HepG2 (cell line): Measurements from ENCODE around the gene AKAP8. TPM values are rescaled to one million over a fixed set of nuclear protein-coding genes. Genes with fewer than 3 reads are reported as not detected.
A peak's percentile ranks its signal among the peaks of the same experiment; 100 is the strongest.

Experiments used
- ATAD3A ChIP-seq: sonication (generic); formaldehyde crosslinking; IDR thresholded peaks from 2 replicates; pipeline ENCODE4 v1.4.0; 2020; ENCODE audit warnings: missing genetic modification reagents
- HNF4A ChIP-seq: sonication (generic); formaldehyde crosslinking; IDR thresholded peaks from 2 replicates; pipeline ENCODE4 v1.4.0; 2020; ENCODE audit warnings: missing genetic modification reagents
- HOXA3 ChIP-seq: sonication (generic); formaldehyde crosslinking; IDR thresholded peaks from 2 replicates; pipeline ENCODE4 v1.5.0; 2020; ENCODE audit warnings: missing genetic modification reagents
- HOXA9 ChIP-seq: sonication (generic); formaldehyde crosslinking; IDR thresholded peaks from 2 replicates; pipeline ENCODE4 v1.8.1; 2022; ENCODE audit warnings: missing genetic modification reagents, mild to moderate bottlenecking, moderate library complexity, borderline replicate concordance
- KLF11 ChIP-seq: IDR thresholded peaks from 2 replicates; pipeline ENCODE4 v1.6.1; 2016; ENCODE audit warnings: missing compliant biosample characterization
- NR2F6 ChIP-seq, 2 experiments: IDR thresholded peaks; 2 replicates each; pipeline ENCODE4 v1.6.1; 2016; ENCODE audit warnings: antibody characterized with exemption in 1 of 2, mild to moderate bottlenecking in 1 of 2
- POLR2G ChIP-seq: fragments of 200-400 bp; formaldehyde crosslinking; IDR thresholded peaks from 2 replicates; pipeline ENCODE4 v1.6.1; 2018; ENCODE audit warnings: mild to moderate bottlenecking, low read depth, low read length, moderate library complexity
- RAD21 ChIP-seq: fragments of 450-650 bp; formaldehyde crosslinking; IDR thresholded peaks from 2 replicates; pipeline ENCODE4 v1.5.0; 2020; ENCODE audit warnings: mild to moderate bottlenecking
- SRSF4 ChIP-seq: fragments of 200-400 bp; formaldehyde crosslinking; IDR thresholded peaks from one replicate; pipeline ENCODE4 v1.6.1; 2018; ENCODE audit warnings: mild to moderate bottlenecking, low read depth, low read length, moderate library complexity; ENCODE audit not compliant: poor library complexity, severe bottlenecking
- TBX2 ChIP-seq: sonication (generic); formaldehyde crosslinking; IDR thresholded peaks from 2 replicates; pipeline ENCODE4 v1.5.0; 2020; ENCODE audit warnings: missing genetic modification reagents, mild to moderate bottlenecking, borderline replicate concordance
- ZNF260 ChIP-seq: sonication (generic); formaldehyde crosslinking; IDR thresholded peaks from 2 replicates; pipeline ENCODE4 v1.4.0; 2020; ENCODE audit warnings: missing genetic modification reagents, low read depth, mild to moderate bottlenecking, borderline replicate concordance
- ZNF713 ChIP-seq: sonication (generic); formaldehyde crosslinking; IDR thresholded peaks from 2 replicates; pipeline ENCODE4 v1.4.0; 2020; ENCODE audit warnings: mild to moderate bottlenecking, missing genetic modification reagents
- polyA plus RNA-seq, 8 experiments: library from polyadenylated mRNA; depleted of rRNA in 3 of 8; stranded (reverse) in 7 of 8; unstranded in 1 of 8; fragments of >200 nt; fragmentation: Illumina TruSeq in 4 of 8; extraction: Trizol in 4 of 8; gene quantifications; 2 replicates each; pipeline versions ENCODE4 v1.2.1 to v1.2.3, GENCODE V29; 2011 to 2016; ENCODE audit warnings: low read depth in 4 of 8, missing spikeins in 1 of 8, mixed read lengths in 1 of 8; ENCODE audit not compliant: insufficient read depth in 1 of 8
- total RNA-seq, 5 experiments: library from RNA; depleted of rRNA; stranded (reverse); fragments of >200 nt; fragmentation: Illumina TruSeq; extraction: Trizol; gene quantifications; 2 replicates each; pipeline ENCODE4 v1.2.3, GENCODE V29; 2016; ENCODE audit warnings: low read depth in 1 of 5
- TF ChIP-seq, protein P1 (sequence below): sonication (generic); formaldehyde crosslinking; IDR thresholded peaks from 2 replicates; pipeline ENCODE4 v1.5.1; 2020; ENCODE audit warnings: mild to moderate bottlenecking, missing genetic modification reagents, moderate library complexity
- TF ChIP-seq, protein P2 (sequence below): sonication (generic); formaldehyde crosslinking; IDR thresholded peaks from 2 replicates; pipeline ENCODE4 v1.5.1; 2020; ENCODE audit warnings: missing genetic modification reagents, mild to moderate bottlenecking, borderline replicate concordance
- TF ChIP-seq, protein P3 (sequence below): sonication (generic); IDR thresholded peaks from 2 replicates; pipeline ENCODE4 v1.6.1; 2016; ENCODE audit warnings: low read depth, borderline replicate concordance
- TF ChIP-seq, protein P4 (sequence below): sonication (generic); formaldehyde crosslinking; IDR thresholded peaks from 2 replicates; pipeline ENCODE4 v1.5.1; 2020; ENCODE audit warnings: missing genetic modification reagents, mild to moderate bottlenecking, borderline replicate concordance
- TF ChIP-seq, protein P5 (sequence below): sonication (generic); formaldehyde crosslinking; IDR thresholded peaks from 2 replicates; pipeline ENCODE4 v1.4.0; 2020; ENCODE audit warnings: missing genetic modification reagents

Gene AKAP8
- total and polyA plus RNA-seq, 2 of the 13 experiments (the other 11 are each of a cell fraction or from before 2014, with no cell fraction given), result 15.9 to 22.1 TPM

DNA sequence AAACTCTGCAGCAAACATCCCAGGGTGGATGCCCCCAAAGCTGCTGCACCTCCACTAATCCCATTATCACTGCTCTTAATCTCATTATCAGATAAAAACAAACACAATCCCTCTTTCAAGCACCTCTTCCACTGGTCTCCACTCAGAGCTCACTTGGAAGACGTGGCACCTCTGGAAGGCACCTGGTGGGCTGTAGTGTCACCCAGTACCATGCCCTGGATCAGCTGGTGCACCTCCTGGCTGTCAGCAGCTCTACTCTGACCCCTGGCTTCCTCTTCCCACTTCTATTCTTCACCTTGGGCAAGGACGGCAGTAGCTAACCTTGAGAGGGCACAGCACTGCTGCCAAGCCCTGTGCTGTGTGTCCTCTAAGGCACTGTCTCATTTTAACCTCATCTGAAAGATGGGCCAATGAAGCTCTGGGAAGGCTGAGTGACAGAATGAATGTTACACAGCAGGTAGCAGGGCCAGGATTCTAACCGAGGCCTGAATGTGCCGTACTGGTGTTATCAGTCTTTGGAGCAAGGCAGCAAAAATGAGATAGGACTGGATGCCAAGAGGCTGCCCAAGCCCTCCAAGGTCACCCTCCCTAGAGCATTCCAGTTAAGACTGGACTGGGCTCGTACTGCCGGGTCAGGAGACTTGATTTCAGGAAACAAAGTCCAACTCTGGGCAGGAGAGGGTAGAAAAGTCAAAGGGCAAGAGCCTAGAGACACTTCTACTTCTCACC is 54.6 kb downstream of the AKAP8 start (continued):
- TF ChIP-seq, protein P1, sequence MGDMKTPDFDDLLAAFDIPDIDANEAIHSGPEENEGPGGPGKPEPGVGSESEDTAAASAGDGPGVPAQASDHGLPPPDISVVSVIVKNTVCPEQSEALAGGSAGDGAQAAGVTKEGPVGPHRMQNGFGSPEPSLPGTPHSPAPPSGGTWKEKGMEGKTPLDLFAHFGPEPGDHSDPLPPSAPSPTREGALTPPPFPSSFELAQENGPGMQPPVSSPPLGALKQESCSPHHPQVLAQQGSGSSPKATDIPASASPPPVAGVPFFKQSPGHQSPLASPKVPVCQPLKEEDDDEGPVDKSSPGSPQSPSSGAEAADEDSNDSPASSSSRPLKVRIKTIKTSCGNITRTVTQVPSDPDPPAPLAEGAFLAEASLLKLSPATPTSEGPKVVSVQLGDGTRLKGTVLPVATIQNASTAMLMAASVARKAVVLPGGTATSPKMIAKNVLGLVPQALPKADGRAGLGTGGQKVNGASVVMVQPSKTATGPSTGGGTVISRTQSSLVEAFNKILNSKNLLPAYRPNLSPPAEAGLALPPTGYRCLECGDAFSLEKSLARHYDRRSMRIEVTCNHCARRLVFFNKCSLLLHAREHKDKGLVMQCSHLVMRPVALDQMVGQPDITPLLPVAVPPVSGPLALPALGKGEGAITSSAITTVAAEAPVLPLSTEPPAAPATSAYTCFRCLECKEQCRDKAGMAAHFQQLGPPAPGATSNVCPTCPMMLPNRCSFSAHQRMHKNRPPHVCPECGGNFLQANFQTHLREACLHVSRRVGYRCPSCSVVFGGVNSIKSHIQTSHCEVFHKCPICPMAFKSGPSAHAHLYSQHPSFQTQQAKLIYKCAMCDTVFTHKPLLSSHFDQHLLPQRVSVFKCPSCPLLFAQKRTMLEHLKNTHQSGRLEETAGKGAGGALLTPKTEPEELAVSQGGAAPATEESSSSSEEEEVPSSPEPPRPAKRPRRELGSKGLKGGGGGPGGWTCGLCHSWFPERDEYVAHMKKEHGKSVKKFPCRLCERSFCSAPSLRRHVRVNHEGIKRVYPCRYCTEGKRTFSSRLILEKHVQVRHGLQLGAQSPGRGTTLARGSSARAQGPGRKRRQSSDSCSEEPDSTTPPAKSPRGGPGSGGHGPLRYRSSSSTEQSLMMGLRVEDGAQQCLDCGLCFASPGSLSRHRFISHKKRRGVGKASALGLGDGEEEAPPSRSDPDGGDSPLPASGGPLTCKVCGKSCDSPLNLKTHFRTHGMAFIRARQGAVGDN, result 0 out of 2 replicates have a peak, but pooled peaks have one; percentile 18
- TF ChIP-seq HNF4A (CRISPR knock-in tag) (peak; percentile 53), HOXA3 (CRISPR knock-in tag) (no peak), HOXA9 (no peak), KLF11 (no peak), NR2F6 (IDR thresholded peaks at IDR 0.05) (no peak), NR2F6 (CRISPR knock-in tag; IDR thresholded peaks at IDR 0.05) (no peak), ATAD3A (no peak), ZNF260 (no peak), SRSF4 (no peak), RAD21 (CRISPR knock-in tag) (peak; percentile 12; the same call in 1 of the 2 replicates), TBX2 (CRISPR knock-in tag) (no peak), POLR2G (no peak), ZNF713 (no peak)
- TF ChIP-seq, protein P2, sequence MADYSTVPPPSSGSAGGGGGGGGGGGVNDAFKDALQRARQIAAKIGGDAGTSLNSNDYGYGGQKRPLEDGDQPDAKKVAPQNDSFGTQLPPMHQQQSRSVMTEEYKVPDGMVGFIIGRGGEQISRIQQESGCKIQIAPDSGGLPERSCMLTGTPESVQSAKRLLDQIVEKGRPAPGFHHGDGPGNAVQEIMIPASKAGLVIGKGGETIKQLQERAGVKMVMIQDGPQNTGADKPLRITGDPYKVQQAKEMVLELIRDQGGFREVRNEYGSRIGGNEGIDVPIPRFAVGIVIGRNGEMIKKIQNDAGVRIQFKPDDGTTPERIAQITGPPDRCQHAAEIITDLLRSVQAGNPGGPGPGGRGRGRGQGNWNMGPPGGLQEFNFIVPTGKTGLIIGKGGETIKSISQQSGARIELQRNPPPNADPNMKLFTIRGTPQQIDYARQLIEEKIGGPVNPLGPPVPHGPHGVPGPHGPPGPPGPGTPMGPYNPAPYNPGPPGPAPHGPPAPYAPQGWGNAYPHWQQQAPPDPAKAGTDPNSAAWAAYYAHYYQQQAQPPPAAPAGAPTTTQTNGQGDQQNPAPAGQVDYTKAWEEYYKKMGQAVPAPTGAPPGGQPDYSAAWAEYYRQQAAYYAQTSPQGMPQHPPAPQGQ (CRISPR knock-in tag), result no peak
- TF ChIP-seq, protein P3, sequence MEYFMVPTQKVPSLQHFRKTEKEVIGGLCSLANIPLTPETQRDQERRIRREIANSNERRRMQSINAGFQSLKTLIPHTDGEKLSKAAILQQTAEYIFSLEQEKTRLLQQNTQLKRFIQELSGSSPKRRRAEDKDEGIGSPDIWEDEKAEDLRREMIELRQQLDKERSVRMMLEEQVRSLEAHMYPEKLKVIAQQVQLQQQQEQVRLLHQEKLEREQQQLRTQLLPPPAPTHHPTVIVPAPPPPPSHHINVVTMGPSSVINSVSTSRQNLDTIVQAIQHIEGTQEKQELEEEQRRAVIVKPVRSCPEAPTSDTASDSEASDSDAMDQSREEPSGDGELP, result peak; percentile 66; the same call in 1 of the 2 replicates
- TF ChIP-seq, protein P4, sequence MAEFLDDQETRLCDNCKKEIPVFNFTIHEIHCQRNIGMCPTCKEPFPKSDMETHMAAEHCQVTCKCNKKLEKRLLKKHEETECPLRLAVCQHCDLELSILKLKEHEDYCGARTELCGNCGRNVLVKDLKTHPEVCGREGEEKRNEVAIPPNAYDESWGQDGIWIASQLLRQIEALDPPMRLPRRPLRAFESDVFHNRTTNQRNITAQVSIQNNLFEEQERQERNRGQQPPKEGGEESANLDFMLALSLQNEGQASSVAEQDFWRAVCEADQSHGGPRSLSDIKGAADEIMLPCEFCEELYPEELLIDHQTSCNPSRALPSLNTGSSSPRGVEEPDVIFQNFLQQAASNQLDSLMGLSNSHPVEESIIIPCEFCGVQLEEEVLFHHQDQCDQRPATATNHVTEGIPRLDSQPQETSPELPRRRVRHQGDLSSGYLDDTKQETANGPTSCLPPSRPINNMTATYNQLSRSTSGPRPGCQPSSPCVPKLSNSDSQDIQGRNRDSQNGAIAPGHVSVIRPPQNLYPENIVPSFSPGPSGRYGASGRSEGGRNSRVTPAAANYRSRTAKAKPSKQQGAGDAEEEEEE (CRISPR knock-in tag), result no peak
- TF ChIP-seq, protein P5, sequence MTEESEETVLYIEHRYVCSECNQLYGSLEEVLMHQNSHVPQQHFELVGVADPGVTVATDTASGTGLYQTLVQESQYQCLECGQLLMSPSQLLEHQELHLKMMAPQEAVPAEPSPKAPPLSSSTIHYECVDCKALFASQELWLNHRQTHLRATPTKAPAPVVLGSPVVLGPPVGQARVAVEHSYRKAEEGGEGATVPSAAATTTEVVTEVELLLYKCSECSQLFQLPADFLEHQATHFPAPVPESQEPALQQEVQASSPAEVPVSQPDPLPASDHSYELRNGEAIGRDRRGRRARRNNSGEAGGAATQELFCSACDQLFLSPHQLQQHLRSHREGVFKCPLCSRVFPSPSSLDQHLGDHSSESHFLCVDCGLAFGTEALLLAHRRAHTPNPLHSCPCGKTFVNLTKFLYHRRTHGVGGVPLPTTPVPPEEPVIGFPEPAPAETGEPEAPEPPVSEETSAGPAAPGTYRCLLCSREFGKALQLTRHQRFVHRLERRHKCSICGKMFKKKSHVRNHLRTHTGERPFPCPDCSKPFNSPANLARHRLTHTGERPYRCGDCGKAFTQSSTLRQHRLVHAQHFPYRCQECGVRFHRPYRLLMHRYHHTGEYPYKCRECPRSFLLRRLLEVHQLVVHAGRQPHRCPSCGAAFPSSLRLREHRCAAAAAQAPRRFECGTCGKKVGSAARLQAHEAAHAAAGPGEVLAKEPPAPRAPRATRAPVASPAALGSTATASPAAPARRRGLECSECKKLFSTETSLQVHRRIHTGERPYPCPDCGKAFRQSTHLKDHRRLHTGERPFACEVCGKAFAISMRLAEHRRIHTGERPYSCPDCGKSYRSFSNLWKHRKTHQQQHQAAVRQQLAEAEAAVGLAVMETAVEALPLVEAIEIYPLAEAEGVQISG (CRISPR knock-in tag), result peak; percentile 18; the same call in 1 of the 2 replicates
